GM18507 (cell line): ENCODE measurements around the gene RNLS.
A peak's percentile ranks its signal among the peaks of the same experiment; 100 is the strongest.

ENCODE experiments used
- DNase-seq: peaks from one replicate; pipeline ENCODE4 v3.0.0; 2011; ENCODE audit warnings: low read depth; ENCODE audit not compliant: insufficient read length; ENCODE audit errors: extremely low spot score
- FAIRE-seq: peaks from 2 replicates; lab custom pipeline; 2011; peaks lifted over from hg19 to GRCh38; lab: Jason Lieb, UNC

Gene RNLS

DNA sequence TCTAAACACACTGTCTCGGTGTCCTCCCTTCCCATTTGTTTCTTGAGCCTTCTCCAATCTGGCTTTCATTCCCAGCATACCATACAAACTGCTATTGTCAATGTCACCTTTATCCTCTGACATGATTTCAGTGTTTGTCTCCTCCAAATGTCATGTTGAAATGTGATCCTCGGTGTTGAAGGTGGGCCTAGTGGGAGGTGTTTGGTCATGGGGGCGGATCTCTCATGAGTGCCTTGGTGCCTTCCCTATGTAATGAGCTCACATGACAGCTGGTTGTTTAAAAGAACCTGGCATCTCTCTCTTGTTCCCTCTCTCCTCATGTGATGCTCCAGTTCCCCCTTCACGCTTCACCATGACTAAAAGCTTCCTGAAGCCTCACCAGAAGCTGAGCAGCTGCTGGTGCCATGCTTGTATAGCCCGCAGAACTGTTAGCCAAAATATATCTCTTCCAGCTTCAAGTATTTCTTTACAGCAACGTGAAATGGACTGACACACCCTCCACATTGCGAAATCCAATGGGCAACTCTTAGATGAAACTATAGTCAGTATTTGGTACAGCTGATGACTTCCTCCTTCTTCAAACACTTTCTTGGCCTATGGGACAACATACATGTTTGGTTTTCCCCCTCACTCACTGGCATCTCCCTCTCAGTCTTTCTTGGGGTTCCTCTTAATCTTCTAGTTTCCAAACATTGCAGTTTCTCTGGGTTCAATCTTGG is 27.8 kb downstream of the RNLS start:
- DNase-seq (no peak), FAIRE-seq (peak; percentile 15)

DNA sequence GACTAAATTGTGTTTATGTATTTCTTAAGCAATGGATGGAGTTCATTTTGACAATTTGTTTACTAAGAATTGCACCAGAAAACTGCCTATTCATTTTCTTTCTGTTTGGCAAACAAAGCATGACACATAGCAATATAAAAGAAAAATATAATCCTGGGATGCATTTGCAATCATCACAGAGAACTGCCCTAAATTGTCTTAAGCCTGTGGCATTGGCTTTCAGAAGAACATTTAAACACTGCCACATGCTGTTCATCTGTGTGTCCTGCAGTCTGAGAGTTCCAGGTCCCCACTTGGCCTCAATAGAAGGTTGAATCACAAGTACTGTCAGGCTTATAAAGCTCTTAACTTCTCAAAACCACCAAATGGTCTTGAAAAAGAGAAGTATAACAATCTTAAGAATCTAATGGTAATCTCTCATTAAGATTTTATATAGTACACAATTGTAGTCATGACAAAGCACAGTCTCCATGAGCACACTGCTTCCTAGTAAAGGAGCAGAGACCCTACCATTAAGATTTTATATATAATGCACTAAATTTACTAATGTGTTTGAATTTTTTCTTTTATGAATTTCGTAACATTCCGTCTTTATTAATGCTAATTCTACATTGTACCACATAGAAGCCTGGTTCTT is 29.9 kb downstream of the RNLS start:
- DNase-seq (peak; percentile 49), FAIRE-seq (peak; percentile 95)

DNA sequence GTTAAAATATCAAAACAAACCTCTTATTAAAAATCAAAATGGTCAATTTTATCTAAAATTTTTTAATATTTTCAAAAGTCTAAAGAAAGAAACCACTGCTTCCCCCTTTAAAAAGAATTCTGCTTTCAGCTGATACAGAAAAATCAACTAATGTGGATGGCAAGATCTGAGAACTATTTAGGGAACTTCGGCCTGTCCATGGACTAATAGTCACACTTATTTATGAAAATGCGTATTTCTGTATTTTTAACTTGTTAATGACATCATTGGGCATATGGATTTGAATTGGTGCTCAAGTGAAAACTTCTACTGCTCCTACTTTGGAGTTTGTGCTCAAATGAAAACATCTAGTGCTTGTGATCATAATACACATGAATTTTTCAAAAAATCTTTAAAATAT is 31.9 kb downstream of the RNLS start:
- FAIRE-seq (no peak), DNase-seq (no peak)

DNA sequence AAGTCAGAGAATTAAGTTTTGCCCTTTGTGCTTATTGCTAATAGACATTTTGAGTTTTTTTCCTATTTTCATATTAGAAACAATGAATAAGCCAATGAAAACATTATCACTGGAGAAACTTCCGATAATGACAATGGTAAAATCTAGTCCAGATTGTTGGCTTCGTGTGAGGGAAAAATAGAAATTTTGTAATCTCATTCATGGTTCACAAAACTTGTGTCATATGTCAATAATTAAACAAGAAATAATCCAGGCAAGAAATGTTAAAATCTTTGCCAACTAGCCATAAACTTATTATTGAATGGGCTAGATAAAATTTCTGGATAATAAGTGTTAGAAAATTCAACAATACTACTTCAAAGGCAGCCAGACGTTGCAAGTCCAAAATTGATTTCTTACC is 36.6 kb downstream of the RNLS start:
- DNase-seq = no peak
- no peak for FAIRE-seq

DNA sequence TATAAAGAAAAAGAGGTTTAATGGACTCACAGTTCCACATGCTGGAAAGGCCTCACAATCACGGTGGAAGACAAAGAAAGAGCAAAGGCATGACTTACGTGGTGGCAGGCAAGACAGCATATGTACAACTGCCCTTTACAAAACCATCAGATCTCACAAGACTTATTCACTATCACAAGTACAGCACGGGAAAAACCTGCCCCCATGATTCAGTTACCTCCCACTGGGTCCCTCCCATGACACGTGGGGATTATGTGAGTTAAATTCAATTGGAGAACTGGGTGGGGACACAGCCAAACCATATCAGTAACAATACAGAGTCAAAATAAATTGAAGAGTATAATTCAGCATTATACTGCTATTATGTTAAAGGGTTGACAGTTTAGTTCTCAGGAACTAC is 37.8 kb downstream of the RNLS start:
- DNase-seq (no peak), FAIRE-seq (no peak)

DNA sequence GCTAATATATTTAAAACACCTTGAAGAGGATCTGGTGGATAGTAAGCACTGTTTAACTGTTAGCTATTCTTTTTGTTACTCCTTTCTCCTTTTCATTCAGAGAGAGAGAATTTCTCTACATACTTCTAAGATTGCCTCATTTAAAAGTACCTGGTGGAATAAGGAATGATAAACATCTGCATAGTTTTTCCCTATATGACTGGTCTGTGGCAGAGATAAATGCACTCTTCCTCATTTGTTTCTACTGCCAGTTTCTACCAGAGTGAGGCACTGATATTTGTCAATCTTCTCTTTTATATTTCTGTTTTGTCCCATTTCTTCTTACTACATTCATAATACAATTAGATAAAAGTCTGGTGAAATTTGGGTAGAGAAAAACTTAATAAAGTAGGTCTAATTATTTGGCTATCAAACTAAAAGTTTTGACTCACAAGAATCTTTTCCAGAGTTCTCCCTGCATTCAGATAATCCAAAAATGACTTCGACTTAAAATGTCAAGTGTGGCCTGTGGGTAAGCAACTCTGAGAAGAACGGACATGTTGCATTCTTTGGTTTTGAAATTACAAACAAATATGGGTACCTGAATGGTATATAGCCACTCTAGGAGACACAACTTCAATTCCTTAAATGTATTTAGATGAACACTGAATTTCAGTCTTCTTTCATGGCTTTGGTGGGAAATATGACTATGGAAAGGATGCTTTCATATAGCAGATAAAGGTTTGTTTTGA is 38.8 kb downstream of the RNLS start:
- DNase-seq (no peak), FAIRE-seq (peak; percentile 48)

DNA sequence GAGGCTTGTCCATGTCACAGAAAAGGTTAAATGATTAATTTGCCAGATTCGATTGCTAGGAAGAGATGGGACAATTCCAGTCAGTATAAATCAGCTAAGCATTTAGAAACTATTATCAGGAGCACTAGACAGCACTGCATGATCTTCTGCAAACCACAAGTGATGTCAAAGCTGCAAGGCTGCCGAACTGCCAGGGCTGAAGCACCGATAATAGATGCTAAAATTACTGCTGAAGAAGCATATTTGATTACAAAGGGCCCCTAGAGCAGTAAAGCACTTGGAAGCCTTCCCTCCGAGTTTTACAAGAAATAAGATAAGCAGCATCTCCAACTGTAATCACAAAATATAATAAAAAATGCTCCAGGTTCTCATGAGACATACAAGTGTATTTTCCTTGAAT is 40.6 kb downstream of the RNLS start:
- no peak for DNase-seq
- FAIRE-seq = no peak

DNA sequence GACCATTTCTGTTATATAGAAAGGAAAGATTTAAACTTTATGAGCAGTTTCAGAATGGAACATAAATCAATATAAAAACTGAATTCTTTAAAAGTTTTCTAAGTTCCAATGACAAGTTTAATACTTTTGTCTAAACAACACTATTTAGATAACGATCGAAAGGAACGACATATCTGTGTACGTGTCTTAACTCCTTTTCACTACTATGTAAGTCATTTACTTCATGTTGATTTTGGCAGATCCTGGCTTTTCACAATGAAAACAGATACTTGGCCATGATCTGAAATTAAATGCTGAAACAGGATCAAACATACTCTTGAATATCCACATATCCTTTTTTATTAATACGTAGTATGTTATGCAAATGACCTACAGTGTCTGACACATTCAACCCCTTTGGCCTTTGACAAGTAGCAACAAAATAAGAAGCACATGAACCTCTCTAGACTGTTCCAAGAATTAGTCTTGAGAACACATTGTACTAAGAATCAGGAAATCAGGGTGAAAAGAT is 41.9 kb downstream of the RNLS start:
- no peak for DNase-seq

DNA sequence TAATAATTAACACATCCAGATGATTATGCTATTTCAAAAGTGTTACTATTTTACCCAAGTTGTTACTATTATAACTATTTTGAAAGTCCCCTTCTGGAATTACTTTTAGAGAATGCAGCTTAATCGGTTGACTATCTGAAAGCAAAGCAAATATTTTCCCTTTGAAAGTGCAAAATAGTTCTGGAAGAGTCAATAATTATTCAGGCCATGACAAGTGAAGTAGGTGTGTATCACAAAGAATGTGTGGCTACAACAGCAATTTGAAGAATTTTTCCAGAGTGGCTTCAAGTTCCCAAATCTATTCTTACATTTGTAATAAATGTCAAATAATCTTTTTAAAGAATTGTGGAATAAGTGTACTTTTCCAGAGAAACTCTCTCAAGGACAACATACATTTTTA is 42.8 kb downstream of the RNLS start:
- no peak for FAIRE-seq

More for the DNA sequence above, 41.9 kb downstream of the RNLS start:
- FAIRE-seq = no peak

DNA sequence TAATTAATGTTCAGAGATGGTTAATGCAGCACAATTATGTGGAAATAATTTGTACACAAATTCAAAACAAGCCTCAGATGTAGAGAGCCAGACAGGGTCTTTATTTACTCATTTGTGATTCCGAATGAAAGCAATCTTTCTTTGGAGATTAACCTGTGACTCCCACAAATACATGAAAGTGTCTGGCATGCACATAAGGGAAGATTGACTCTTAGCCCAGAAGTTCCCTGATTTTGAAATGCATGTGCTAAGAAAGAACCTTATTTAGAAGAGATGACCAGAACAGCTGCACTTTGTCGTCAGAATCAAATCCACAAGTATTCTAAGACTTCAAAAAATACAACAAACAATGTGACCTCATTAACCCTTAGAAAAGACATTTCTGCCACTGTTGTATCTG is 45.1 kb downstream of the RNLS start:
- FAIRE-seq = no peak
- no peak for DNase-seq

More for the DNA sequence above, 42.8 kb downstream of the RNLS start:
- no peak for DNase-seq

DNA sequence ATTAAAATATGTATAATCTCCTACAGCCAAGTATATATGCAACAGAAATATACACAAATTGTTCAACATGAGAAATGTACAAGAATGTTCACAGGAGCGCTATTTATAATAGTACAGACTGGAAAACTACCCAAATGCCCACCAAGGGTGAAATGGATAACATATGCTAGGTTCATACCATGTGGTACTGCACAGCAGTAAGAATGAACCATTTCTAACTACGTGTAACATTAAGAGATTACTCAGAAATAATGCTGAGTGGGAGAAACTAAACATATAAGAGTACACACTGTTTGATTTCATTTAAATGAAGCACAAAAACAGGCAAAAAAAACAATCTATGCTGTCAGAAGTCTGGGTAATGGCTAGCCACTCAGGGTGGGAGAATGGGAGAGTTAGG is 45.8 kb downstream of the RNLS start:
- DNase-seq (no peak), FAIRE-seq (no peak)

DNA sequence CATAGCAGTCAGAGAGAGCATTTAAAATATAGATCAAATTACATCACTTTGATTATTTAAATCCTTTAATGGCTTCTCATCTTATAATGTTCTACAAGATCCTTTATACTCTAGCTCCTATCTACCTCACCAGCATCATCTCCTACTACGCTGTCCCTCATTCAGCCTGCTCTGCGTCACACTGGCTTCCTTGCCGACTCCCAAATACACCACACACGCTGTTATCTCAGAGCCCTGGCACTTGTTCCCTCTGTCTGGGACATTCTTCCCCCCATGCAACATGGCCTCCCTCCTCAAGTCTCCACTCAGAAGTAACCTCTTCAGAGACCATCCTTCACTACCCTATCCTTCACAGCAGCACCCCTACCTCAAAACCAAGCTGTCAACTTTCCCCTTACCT is 46.7 kb downstream of the RNLS start:
- DNase-seq (no peak), FAIRE-seq (no peak)

DNA sequence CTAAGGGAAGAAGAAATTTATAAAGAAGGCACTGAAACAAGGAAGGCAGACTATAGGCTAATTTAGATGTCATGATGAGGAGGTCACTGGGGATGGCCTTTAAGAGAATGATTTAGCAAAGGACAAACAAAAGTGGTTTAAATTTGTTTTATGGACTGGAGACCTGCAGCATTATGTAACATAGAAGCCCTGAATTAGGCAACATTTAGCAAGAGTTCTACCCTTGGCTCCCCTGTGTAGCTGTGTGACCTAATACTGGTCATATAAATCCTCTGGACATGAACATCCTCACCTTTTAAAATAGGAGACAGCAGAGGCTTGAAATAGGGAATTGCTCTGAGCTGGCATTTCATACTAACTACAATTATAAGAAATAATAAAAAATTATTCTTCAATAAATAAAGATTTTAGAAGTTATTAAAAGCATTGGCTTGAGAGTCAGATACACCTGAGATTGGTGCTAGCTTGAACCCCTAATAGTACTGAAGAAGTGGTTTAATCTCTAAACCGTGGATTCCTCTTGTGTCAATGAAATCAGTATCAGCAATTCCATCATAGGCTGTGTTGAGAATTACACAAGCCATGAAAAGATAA is 48.9 kb downstream of the RNLS start:
- DNase-seq = no peak
- FAIRE-seq = no peak

DNA sequence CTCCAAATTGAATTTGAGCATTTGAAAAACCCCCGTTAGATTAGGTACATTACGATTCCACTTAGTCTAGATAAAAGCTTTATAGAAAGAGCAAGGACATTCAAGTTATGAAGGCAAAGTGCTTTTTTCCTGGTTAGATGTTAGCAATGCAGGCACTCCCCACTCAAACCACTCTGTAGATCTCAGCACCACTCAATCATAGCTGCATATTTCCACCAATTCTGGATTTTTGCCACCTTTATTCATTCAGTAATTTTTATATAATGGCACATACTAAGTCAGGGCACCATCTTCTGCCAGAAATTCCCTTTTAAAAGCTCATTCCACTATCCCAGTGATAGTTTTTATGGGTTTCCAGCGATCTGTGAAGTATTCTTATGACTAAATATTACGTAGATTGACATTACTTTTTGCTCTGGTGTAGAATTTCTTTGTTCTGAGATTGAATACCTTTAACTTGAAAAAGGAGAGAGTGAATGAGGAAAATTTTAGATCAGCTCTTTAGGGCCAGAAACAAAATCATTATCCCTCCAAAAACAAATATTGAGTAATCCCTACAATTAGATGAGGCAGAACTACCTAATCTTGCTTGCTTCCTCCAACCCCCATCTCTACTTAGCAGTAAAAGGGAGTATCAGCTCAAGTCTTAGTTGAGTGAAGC is 51.6 kb downstream of the RNLS start:
- FAIRE-seq (no peak), DNase-seq (no peak)

DNA sequence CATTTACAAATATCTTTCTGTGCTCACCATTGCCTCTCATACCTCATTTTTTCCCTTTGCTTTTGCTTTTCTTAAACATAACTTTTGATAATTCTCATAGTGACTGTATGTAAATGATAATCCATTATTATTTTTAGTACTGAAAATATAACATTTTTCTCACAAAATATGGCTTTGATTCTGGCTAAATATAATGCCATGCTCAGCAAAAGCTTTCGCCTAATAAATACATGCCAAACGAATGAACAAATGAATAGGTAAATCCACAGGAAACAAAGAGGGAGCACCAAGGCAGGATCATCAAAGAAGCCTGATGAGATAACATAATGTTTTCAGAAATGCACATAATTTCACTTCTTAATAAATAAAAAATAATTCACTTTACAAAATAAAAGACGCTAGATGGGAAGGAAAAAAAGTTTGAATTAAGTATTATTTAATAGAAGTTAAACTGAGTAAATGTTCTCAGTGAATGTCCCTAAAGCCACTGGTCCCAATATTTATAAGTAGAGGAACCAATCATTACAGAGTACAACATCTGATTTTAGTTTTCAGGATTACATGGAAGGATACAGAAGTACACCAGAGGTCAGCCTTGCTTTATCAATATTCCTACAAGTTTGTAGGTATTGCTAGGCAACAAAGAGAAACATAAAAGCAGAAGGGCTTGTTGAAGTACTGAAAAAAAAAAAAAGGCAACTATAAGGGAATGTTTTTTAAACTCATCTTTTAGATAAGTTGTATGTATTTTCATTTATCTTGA is 52.3 kb downstream of the RNLS start:
- DNase-seq = no peak
- FAIRE-seq = peak; percentile 56

DNA sequence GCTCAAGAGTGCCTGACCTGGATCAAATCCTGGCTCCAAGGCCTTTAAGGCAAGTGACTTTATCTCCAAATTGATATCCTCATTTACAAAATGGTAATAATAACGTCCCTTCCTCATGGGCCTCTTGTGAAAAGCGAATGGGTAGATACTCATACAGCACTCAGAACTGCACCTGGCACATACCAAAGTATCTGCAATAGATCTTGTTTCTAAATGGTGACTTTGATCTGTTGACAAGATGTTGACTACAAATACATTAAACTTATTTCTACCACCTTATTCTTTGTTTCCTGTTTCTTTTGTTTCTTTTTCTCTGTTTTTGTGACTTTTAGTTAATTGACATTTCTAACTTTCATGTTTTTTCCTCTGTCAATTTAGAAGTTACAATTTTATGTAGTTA is 53.0 kb downstream of the RNLS start:
- FAIRE-seq (no peak), DNase-seq (no peak)

DNA sequence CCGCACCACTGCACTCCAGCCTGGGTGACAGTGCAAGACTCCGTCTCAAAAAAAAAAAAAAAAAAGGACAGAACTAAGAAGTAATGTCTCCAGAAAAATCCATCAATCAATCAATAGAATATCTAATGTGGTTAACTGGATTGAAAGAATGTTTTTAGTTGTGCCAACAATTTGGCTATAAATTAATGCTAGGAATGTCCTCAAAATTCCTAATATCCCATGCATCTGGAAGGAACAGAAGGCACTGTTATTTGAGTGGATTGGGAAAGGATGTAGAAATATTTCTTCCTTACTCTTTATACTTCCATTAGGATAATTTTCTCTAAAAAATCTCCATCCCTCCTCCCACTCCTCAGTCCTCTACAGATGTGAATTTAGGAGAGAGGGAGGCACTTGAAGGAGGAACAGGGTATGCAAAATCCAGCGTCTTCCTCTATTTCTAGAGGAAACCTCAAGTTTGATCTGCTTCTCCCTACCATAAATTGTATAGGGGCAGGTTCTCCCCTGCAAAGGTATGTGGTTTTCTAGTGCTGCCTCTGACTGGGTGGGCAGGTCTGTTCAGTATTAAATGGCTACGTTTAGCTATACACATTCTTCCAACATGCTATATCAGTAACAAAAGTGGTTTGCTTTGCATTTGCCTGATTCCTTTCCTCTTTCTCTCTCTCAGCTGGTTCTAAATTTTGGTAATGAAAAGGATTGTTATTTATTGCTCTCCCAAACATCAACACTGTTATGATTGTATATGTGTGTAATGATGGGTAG is 54.1 kb downstream of the RNLS start:
- DNase-seq = no peak
- FAIRE-seq = no peak

DNA sequence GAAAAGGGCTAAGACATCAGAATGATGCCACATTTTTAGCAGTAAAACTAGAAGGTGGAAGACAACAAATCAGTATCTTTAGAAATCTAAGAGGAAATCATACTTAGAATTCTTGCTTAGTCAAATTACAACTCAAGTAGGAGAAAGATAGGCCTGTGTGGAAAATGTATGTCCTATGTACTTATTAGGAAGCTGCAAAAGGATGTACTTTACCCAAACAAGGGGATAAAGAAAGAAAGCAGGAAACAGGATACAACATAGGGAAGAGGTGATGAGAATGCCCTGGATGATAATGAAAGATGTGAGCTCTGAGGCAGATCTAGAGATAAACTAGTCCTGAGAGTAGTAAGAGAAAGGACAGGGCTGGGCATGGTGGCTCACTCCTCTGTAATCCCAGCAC is 54.9 kb downstream of the RNLS start:
- FAIRE-seq = no peak
- DNase-seq = no peak
